ENCODE measurements around the gene FIBIN.

GRCh38 chr11:26993965-26994457, at the start of gene FIBIN:
- TF ChIP-seq CTCF (IDR thresholded peaks at IDR 0.05) (no peak), POLR2A (IDR thresholded peaks at IDR 0.05) (peak in 1 of 2 donors; percentile 45)

Measured in heart left ventricle (tissue), 13 donors.